Right lobe of liver (tissue), 6 donors: Measurements from ENCODE around the gene TARP.
A peak's percentile ranks its signal among the peaks of the same experiment; 100 is the strongest.

Source experiments
- ATAC-seq, 4 donors: fragments of 200-7000 bp; cut with Tn5 transposase; one replicate each; pipeline ENCODE4 v1.9.1; 2020; ENCODE audit warnings: mild to moderate bottlenecking in 4 of 4, moderate library complexity in 4 of 4
- DNase-seq, 3 donors: peaks; one replicate each; pipeline ENCODE4 v3.0.0-alpha.2; 2020
- H3K27ac ChIP-seq, 3 donors: fragments of 200-600 bp; one replicate each; pipeline ENCODE4 v1.8.0; 2022
- H3K27me3 ChIP-seq, 2 donors: fragments of 200-600 bp; one replicate each; pipeline ENCODE4 v1.8.0; 2022
- H3K36me3 ChIP-seq, 4 donors: fragments of 200-600 bp; sonication (generic) in 1 of 4; one replicate each; pipeline versions ENCODE4 v1.5.1 to v1.8.0; 2017 to 2022; ENCODE audit warnings: control low read depth in 1 of 4
- H3K4me1 ChIP-seq, 4 donors: fragments of 200-600 bp; sonication (generic) in 1 of 4; one replicate each; pipeline versions ENCODE4 v1.5.1 to v1.8.0; 2017 to 2022; ENCODE audit warnings: control low read depth in 1 of 4
- H3K4me3 ChIP-seq, 3 donors: fragments of 200-600 bp; one replicate each; pipeline ENCODE4 v1.8.0; 2022
- H3K9me3 ChIP-seq, 4 donors: fragments of 200-600 bp; sonication (generic) in 1 of 4; one replicate each; pipeline versions ENCODE4 v1.5.1 to v1.8.0; 2017 to 2022; ENCODE audit warnings: control low read depth in 1 of 4
- POLR2A ChIP-seq: fragments of 450-650 bp; IDR thresholded peaks from one replicate; pipeline ENCODE4 v1.6.1; 2017; ENCODE audit warnings: antibody characterized with exemption, mild to moderate bottlenecking
- WGBS: methylation state at CpG from one replicate; pipeline ENCODE4 v1.1.6; 2018; ENCODE audit warnings: low coverage, low lambda C conversion rate; ENCODE audit not compliant: insufficient coverage; ENCODE audit errors: missing lambda C conversion rate; 5-methylcytosine and 5-hydroxymethylcytosine counted together
- intact Hi-C, 2 donors: fragments of 100-400 bp; cut with DNase I; formaldehyde crosslinking; loops; one replicate each; pipeline versions ENCODE4 v1.11.2 to v1.14.1; 2022
- TF ChIP-seq, protein P1 (sequence below), 4 donors: fragments of 200-600 bp in 3 of 4; fragments of 450-650 bp in 1 of 4; IDR thresholded peaks; one replicate each; pipeline versions ENCODE4 v1.5.1 to v1.8.0; 2016 to 2022; ENCODE audit warnings: antibody characterized with exemption in 4 of 4, mild to moderate bottlenecking in 2 of 4
- donor health status: DM: no; HTN: yes; CAD: no.
- donor health status: DM: no; HTN: no; CAD: no.
- donor health status: DM: no; HTN: no; CAD: no.
- donor health status: DM: no; HTN: yes; CAD: no.
- donor health status: DM: no; HTN: yes; CAD: no.

The TARP gene

DNA sequence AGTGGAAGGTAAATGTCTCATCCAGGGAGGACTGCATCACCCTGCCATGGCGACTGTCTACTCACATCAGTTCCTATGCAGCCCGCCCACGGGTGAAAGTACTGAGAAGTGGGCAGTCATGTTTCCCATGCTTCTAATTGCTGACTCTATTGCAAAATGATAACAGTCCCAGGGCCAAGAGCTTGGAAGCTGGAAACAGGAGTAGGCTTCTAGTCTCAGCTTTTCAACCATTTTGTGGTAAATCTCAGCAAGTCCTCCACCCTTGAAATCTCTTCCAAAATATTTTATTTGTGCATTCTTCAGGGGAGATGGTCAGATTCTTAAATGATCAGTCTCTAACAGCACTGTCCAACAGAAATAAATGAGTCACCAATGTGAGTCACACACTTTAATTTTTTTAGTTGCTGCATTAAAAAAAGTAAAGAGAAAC lies 48.1 kb upstream of the TARP start:
- WGBS: no CpG with 5 or more reads among the region's 3 CpGs
- Histone ChIP-seq H3K4me1 (no peaks in the 10 kb centered on the region), H3K9me3 (no peaks in the 10 kb centered on the region), H3K36me3 (no peaks in the 10 kb centered on the region), H3K27ac (no peak overlapping the region), H3K4me3 (no peak overlapping the region), H3K27me3 (no peaks in the 10 kb centered on the region)
- TF ChIP-seq, protein P1, sequence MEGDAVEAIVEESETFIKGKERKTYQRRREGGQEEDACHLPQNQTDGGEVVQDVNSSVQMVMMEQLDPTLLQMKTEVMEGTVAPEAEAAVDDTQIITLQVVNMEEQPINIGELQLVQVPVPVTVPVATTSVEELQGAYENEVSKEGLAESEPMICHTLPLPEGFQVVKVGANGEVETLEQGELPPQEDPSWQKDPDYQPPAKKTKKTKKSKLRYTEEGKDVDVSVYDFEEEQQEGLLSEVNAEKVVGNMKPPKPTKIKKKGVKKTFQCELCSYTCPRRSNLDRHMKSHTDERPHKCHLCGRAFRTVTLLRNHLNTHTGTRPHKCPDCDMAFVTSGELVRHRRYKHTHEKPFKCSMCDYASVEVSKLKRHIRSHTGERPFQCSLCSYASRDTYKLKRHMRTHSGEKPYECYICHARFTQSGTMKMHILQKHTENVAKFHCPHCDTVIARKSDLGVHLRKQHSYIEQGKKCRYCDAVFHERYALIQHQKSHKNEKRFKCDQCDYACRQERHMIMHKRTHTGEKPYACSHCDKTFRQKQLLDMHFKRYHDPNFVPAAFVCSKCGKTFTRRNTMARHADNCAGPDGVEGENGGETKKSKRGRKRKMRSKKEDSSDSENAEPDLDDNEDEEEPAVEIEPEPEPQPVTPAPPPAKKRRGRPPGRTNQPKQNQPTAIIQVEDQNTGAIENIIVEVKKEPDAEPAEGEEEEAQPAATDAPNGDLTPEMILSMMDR (IDR thresholded peaks at IDR 0.05): no peak
- no peak for TF ChIP-seq POLR2A
- no peak for ATAC-seq
- intact Hi-C loops: no loop called here
- DNase-seq: no peak

DNA sequence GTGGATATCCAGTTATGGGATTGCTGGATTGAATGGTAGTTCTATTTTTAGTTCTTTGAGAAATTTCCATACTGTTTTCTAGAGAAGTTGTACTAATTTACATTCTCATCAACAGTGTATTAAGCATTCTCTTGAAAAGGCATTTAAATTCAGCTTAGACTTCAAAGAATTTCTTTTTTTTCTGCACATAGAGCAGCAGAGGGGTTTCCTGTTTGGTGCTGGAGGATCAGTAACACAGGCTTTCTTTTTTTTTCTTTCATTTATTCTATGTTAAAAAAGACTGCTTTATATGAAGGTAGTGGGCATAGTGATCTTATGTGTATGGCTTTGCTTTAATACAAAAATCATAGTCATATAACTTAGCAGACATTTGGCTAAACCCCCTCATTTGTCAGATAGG lies 47.6 kb upstream of the TARP start:
- TF ChIP-seq, protein P1 (IDR thresholded peaks at IDR 0.05): no peak
- TF ChIP-seq POLR2A: no peak
- DNase-seq (no peak), ATAC-seq (no peak)
- intact Hi-C loops: no loop called here
- Histone ChIP-seq H3K27me3 (no peaks in the 10 kb centered on the region), H3K36me3 (no peaks in the 10 kb centered on the region), H3K27ac (no peak overlapping the region), H3K4me1 (no peaks in the 10 kb centered on the region), H3K9me3 (no peaks in the 10 kb centered on the region), H3K4me3 (no peak overlapping the region)

DNA sequence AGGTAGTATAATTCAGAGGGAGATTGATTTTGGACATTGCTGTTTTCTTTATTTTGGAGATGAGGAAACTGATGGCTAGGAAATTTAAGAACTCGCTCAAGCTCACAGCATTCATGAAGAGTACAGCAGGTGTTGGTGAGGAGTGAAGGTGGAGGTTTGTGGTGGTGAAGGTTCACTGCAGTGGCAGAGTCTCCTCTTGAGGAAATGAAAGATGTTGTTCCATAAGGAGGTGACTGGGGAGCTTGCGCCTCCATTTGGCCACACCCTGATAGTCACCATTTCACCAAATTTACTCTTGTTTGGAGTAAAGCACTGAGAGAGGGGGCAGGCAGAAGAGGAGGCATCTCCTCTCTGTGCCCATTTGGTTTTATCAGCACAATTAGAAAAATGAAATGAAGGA lies 46.4 kb upstream of the TARP start:
- TF ChIP-seq POLR2A: no peak
- TF ChIP-seq, protein P1 (IDR thresholded peaks at IDR 0.05): no peak
- no peak overlapping the region for H3K27ac ChIP-seq
- no peaks in the 10 kb centered on the region for H3K9me3 ChIP-seq
- ATAC-seq: no peak
- H3K36me3 ChIP-seq: no peaks in the 10 kb centered on the region
- DNase-seq: no peak
- intact Hi-C loops: no loop called here
- no peaks in the 10 kb centered on the region for H3K4me1 ChIP-seq
- 36% methylated on average over 2 of the region's 2 CpGs for WGBS
- H3K4me3 ChIP-seq: no peak overlapping the region
- H3K27me3 ChIP-seq: no peaks in the 10 kb centered on the region

DNA sequence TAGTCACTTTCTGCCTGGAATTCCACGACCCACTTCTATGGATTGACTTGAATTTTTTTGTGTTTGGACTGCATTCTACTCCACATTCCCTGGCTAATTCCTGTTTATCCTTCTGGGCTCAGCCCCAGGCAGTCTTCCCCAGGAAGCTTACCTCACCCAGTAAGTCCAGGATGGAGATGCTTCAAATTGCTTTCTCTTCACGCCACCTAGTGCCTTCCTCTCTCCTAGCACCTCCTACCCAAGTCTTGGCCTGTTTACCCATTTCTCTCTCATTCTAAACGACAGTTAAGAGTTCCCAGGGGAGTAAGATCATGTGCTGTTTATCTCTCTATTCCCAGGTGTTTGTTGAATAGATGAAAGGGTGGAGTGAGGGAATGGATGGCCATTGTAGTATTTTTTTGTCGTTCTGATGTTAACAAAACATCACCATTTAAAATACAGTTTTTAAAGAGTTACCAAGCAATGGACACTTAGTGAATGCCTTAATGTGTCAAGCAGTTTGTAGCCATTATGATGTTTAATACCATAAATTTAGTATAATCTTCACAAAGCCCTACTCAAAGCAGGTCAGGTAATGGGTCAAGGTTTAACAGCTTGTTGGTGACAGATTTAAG lies 45.5 kb upstream of the TARP start:
- Histone ChIP-seq H3K4me3 (no peak overlapping the region), H3K9me3 (no peaks in the 10 kb centered on the region), H3K27me3 (no peaks in the 10 kb centered on the region), H3K36me3 (no peaks in the 10 kb centered on the region), H3K27ac (no peak overlapping the region), H3K4me1 (no peaks in the 10 kb centered on the region)
- WGBS: 9% methylated on average over 4 of the region's 4 CpGs
- TF ChIP-seq, protein P1 (IDR thresholded peaks at IDR 0.05): peak; percentile 31 to 43 (median 40)
- no peak for TF ChIP-seq POLR2A
- ATAC-seq: peak; percentile 68 to 91 (median 80)
- intact Hi-C loops: no loop called here
- no peak for DNase-seq

DNA sequence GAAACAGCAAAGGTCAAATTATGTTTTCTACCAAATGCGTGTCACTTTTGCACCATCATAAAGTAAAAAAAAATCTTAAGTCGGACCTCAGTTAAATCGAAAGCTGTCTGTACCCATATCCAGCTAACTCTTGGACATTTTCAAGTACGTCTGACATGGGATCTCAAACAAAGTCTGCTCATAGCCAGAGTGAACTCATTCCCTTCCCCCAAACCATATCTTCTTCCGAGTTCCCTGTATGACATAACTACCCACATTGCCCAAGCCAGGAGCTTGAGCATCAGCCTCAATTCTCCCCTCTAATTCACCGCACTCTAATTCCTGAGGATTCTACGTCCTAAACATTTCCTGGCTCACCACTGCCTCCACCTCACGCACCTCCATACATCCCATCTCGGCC lies 44.8 kb upstream of the TARP start:
- peak in 1 of 4 donors; percentile 20 for ATAC-seq
- Histone ChIP-seq H3K36me3 (no peaks in the 10 kb centered on the region), H3K9me3 (no peaks in the 10 kb centered on the region), H3K27ac (no peak overlapping the region), H3K4me3 (no peak overlapping the region), H3K27me3 (no peaks in the 10 kb centered on the region), H3K4me1 (no peaks in the 10 kb centered on the region)
- TF ChIP-seq, protein P1 (IDR thresholded peaks at IDR 0.05): no peak
- no peak for TF ChIP-seq POLR2A
- WGBS: 41% methylated on average over 9 of the region's 9 CpGs
- intact Hi-C loops: no loop called here
- no peak for DNase-seq
